HCT116 (cell line): ENCODE measurements around the gene KMT5C. TPM values are rescaled to one million over a fixed set of nuclear protein-coding genes. Genes with fewer than 3 reads are reported as not detected.
"Not testable (repeated sequence)": the region's sequence is repeated elsewhere in the genome, so short reads cannot be mapped to it uniquely, and the experiment has no call there.

Source experiments
- ATAC-seq: fragments of 200-7000 bp; cut with Tn5 transposase; 2 replicates; pipeline ENCODE4 v1.9.1; 2020; ENCODE audit warnings: mild to moderate bottlenecking, moderate library complexity
- BruUV-seq: library from RNA; stranded (reverse); fragments of 400-500 nt; replicated peaks from 2 replicates; lab custom pipeline; 2021; lab: Mats Ljungman, UMichigan
- CTCF ChIA-PET: fragments of 300-600 bp; sonication (Branson Sonifier 250); formaldehyde crosslinking; loops from one replicate; lab custom pipeline; 2021; ENCODE audit warnings: antibody characterized with exemption; lab: Charles Lee
- POLR2A ChIA-PET: fragments of 300-600, 350-600 bp; sonication (Branson Sonifier 250); formaldehyde crosslinking; loops from one replicate; lab custom pipeline; 2021; ENCODE audit warnings: antibody characterized with exemption; lab: Charles Lee
- RAD21 ChIA-PET, 2 experiments: fragments of 300-600 bp; sonication (Branson Sonifier 250); formaldehyde crosslinking; loops; one replicate each; lab custom pipeline; 2023; ENCODE audit warnings: low total read pairs in 2 of 2; ENCODE audit not compliant: uncharacterized antibody in 2 of 2, unreplicated experiment in 2 of 2, low non-redundant PET in 1 of 2; lab: Charles Lee
- DNase-seq: peaks from one replicate; pipeline ENCODE4 v3.0.0-alpha.2; 2010; ENCODE audit warnings: low read depth, low spot score
- H2AFZ ChIP-seq: fragments of 200-600 bp; shearing (Covaris generic), sonication (generic); 2 replicates; pipeline ENCODE4 v1.6.1; 2017; ENCODE audit warnings: low read depth, mixed run types, mixed read lengths, antibody characterized with exemption, low read length; ENCODE audit not compliant: poor library complexity, severe bottlenecking
- H3K27ac ChIP-seq: 2 replicates; pipeline ENCODE4 v1.5.1; 2012; ENCODE audit warnings: low read depth, low read length
- H3K27me3 ChIP-seq: fragments of 200-600 bp; sonication (generic); 2 replicates; pipeline ENCODE4 v1.6.1; 2016; ENCODE audit warnings: mixed run types, low read length, mixed read lengths; ENCODE audit not compliant: insufficient read depth
- H3K36me3 ChIP-seq, 2 experiments: fragments of 200-500 bp in 1 of 2; fragments of 200-600 bp in 1 of 2; sonication (Bioruptor generic) in 1 of 2; sonication (generic) in 1 of 2; 2 replicates each; pipeline versions ENCODE4 v1.5.1 to v1.6.1; 2014 to 2016; ENCODE audit warnings: low read length in 2 of 2, inconsistent platforms in 1 of 2, mixed read lengths in 1 of 2, mixed run types in 1 of 2; ENCODE audit not compliant: insufficient read depth in 2 of 2, control insufficient read depth in 1 of 2
- H3K4me1 ChIP-seq, 2 experiments: fragments of 200-600 bp in 1 of 2; sonication (generic) in 1 of 2; 2 replicates each; pipeline versions ENCODE4 v1.5.1 to v1.6.1; 2012 to 2017; ENCODE audit warnings: low read length in 2 of 2, inconsistent platforms in 1 of 2, mild to moderate bottlenecking in 1 of 2, mixed read lengths in 1 of 2, mixed run types in 1 of 2, moderate library complexity in 1 of 2; ENCODE audit not compliant: insufficient read depth in 2 of 2, control insufficient read depth in 1 of 2
- H3K4me2 ChIP-seq: fragments of 200-600 bp; sonication (generic); 2 replicates; pipeline ENCODE4 v1.6.1; 2017; ENCODE audit warnings: mixed run types, low read length, mixed read lengths
- H3K4me3 ChIP-seq, 2 experiments: fragments of 200-600 bp in 1 of 2; sonication (generic) in 1 of 2; replicated peaks in 1 of 2; 2 replicates each; pipeline ENCODE4 v1.5.1; 2011 to 2016; ENCODE audit warnings: low read length in 2 of 2, control low read depth in 1 of 2, low read depth in 1 of 2, mild to moderate bottlenecking in 1 of 2, mixed read lengths in 1 of 2, mixed run types in 1 of 2
- H3K79me2 ChIP-seq: fragments of 200-600 bp; sonication (generic); 2 replicates; pipeline ENCODE4 v1.6.1; 2017; ENCODE audit warnings: mild to moderate bottlenecking, mixed run types, low read length, moderate library complexity, mixed read lengths; ENCODE audit not compliant: insufficient read depth
- H3K9ac ChIP-seq: fragments of 200-600 bp; sonication (generic); 2 replicates; pipeline ENCODE4 v1.6.1; 2016; ENCODE audit warnings: low read length, mixed read lengths
- H3K9me2 ChIP-seq: fragments of 200-600 bp; sonication (generic), shearing (Covaris generic); 2 replicates; pipeline ENCODE4 v1.6.1; 2017; ENCODE audit warnings: mixed run types, mild to moderate bottlenecking, moderate library complexity; ENCODE audit not compliant: insufficient read depth
- H3K9me3 ChIP-seq, 2 experiments: fragments of 200-500 bp in 1 of 2; fragments of 200-600 bp in 1 of 2; sonication (Bioruptor generic) in 1 of 2; sonication (generic) in 1 of 2; 2 replicates each; pipeline ENCODE4 v1.6.1; 2014 to 2017; ENCODE audit warnings: low read length in 2 of 2, mixed read lengths in 2 of 2, inconsistent platforms in 1 of 2, low read depth in 1 of 2, mild to moderate bottlenecking in 1 of 2, mixed run types in 1 of 2, moderate library complexity in 1 of 2; ENCODE audit not compliant: control insufficient read depth in 1 of 2, insufficient read depth in 1 of 2
- H4K20me1 ChIP-seq: fragments of 200-600 bp; sonication (generic), shearing (Covaris generic); 2 replicates; pipeline ENCODE4 v1.6.1; 2017; ENCODE audit warnings: mixed run types, mild to moderate bottlenecking, moderate library complexity; ENCODE audit not compliant: insufficient read depth
- ATF3 ChIP-seq: IDR thresholded peaks from 2 replicates; pipeline ENCODE4 v1.6.1; 2012
- CBX3 ChIP-seq: IDR thresholded peaks from 2 replicates; pipeline ENCODE4 v1.6.1; 2012; ENCODE audit warnings: low read depth
- CEBPB ChIP-seq: IDR thresholded peaks from 2 replicates; pipeline ENCODE4 v1.6.1; 2012; ENCODE audit warnings: low read depth
- ELF1 ChIP-seq: IDR thresholded peaks from 2 replicates; pipeline ENCODE4 v1.6.1; 2012; ENCODE audit warnings: low read depth, borderline replicate concordance
- EZH2phosphoT487 ChIP-seq: fragments of 200-600 bp; IDR thresholded peaks from 2 replicates; pipeline ENCODE4 v1.6.1; 2018; ENCODE audit warnings: antibody characterized with exemption, borderline replicate concordance
- FOSL1 ChIP-seq: IDR thresholded peaks from 2 replicates; pipeline ENCODE4 v1.6.1; 2012; ENCODE audit warnings: low read depth
- POLR2AphosphoS5 ChIP-seq: IDR thresholded peaks from 2 replicates; pipeline ENCODE4 v1.6.1; 2011; ENCODE audit warnings: mild to moderate bottlenecking, low read depth, low read length, moderate library complexity
- RAD21 ChIP-seq: IDR thresholded peaks from 2 replicates; pipeline ENCODE4 v1.6.1; 2012; ENCODE audit warnings: low read depth, mild to moderate bottlenecking
- SRF ChIP-seq: IDR thresholded peaks from 2 replicates; pipeline ENCODE4 v1.6.1; 2012; ENCODE audit warnings: low read depth
- TCF7L2 ChIP-seq: IDR thresholded peaks from 2 replicates; pipeline ENCODE4 v1.7.0; 2011; ENCODE audit warnings: borderline replicate concordance, inconsistent platforms; ENCODE audit not compliant: insufficient read depth, insufficient read length; ENCODE audit errors: extremely low read depth
- ZNF274 ChIP-seq: fragments of 200-500 bp; sonication (Bioruptor generic); IDR thresholded peaks from 2 replicates; pipeline ENCODE4 v1.6.1; 2014; ENCODE audit warnings: mild to moderate bottlenecking, low read depth, low read length, inconsistent platforms
- intact Hi-C: fragments of 100-400 bp; cut with micrococcal nuclease; formaldehyde crosslinking; loops from 2 replicates; pipeline ENCODE4 v1.10.0; 2022
- total RNA-seq: library from RNA; stranded (reverse); gene quantifications from one replicate; pipeline ENCODE4 v1.2.1, GENCODE V29; 2021; ENCODE audit not compliant: unreplicated experiment
- TF ChIP-seq, protein P1 (sequence below): IDR thresholded peaks from 2 replicates; pipeline ENCODE4 v1.6.1; 2012
- TF ChIP-seq, protein P2 (sequence below), 3 experiments: fragments of 200-600 bp in 1 of 3; sonication (generic) in 1 of 3; IDR thresholded peaks in 2 of 3; conservative IDR thresholded peaks in 1 of 3; 2 replicates each; pipeline ENCODE4 v1.5.1; 2012 to 2017; ENCODE audit warnings: low read depth in 2 of 3, low read length in 2 of 3, antibody characterized with exemption in 1 of 3, borderline replicate concordance in 1 of 3, control low read depth in 1 of 3, mild to moderate bottlenecking in 1 of 3, mixed read lengths in 1 of 3, mixed run types in 1 of 3, moderate library complexity in 1 of 3; ENCODE audit not compliant: insufficient read depth in 1 of 3
- TF ChIP-seq, protein P3 (sequence below): IDR thresholded peaks from 2 replicates; pipeline ENCODE4 v1.6.1; 2012; ENCODE audit warnings: low read depth

KMT5C gene
- total RNA-seq, 1 experiment from 2014 or later, result 27.5 TPM

DNA sequence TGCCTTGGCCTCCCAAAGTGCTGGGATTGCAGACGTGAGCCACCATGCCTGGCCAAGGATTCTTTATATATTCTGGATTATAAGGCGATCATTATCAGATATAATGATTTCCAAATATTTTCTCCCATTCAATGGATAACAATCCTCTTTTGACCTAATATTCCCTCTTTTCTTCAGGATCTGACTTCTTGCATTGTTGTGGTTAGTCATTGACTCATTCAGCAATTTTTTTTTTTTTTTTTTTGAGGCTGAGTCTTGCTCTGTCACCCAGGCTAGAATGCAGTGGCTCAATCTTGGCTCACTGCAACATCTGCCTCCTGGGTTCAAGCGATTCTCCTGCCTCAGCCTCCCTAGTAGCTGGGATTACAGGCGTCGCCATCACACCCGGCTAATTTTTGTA, 9.9 kb upstream of the KMT5C start:
- POLR2A ChIA-PET, intact Hi-C loops, H3K79me2 ChIP-seq, H4K20me1 ChIP-seq, H3K36me3 ChIP-seq, H2AFZ ChIP-seq, H3K27ac ChIP-seq, H3K9me3 ChIP-seq, H3K4me3 ChIP-seq, DNase-seq, H3K9me2 ChIP-seq, H3K27me3 ChIP-seq, H3K9ac ChIP-seq, RAD21 ChIA-PET, BruUV-seq: not testable (repeated sequence)
- peak; percentile 28; the same call in 1 of the 2 replicates for ATAC-seq
- peak; percentile 39; the same call in 1 of the 2 replicates for TF ChIP-seq FOSL1
- peaks cover 5 to 28% of the 10 kb centered on the region in 2 experiments; a peak in 3 of 4 replicates for H3K4me1 ChIP-seq
- CTCF ChIA-PET, result interaction anchor here (1.3 kb wide), 1 partner anchor 10 kb away, joined by 3 read pairs; no protein-coding TSS in a partner anchor
- peak overlapping the region; percentile 25; the same call in 1 of the 2 replicates for H3K4me2 ChIP-seq

GRCh38 chr19:55333870-55334269, 5.8 kb upstream of the KMT5C start:
- H3K4me1 ChIP-seq, result peaks cover 7 to 28% of the 10 kb centered on the region in 2 experiments
- H3K4me3 ChIP-seq, result no peak overlapping the region
- H3K4me2 ChIP-seq, result no peak overlapping the region
- no peaks in the 10 kb centered on the region for H3K9me3 ChIP-seq
- ATAC-seq (no peak), DNase-seq (no peak)
- H3K36me3 ChIP-seq, result no peaks in the 10 kb centered on the region
- BruUV-seq, result no TSS peak
- POLR2A ChIA-PET, result no interaction called here
- no peak overlapping the region for H3K27ac ChIP-seq
- RAD21 ChIA-PET, result no interaction called here
- H3K9ac ChIP-seq, result no peak overlapping the region
- no peaks in the 10 kb centered on the region for H3K79me2 ChIP-seq
- no peaks in the 10 kb centered on the region for H3K9me2 ChIP-seq
- no peak overlapping the region for H2AFZ ChIP-seq
- H4K20me1 ChIP-seq, result no peaks in the 10 kb centered on the region
- intact Hi-C loops, result no loop called here
- no peaks in the 10 kb centered on the region for H3K27me3 ChIP-seq
- CTCF ChIA-PET, result no interaction called here
- no peak for TF ChIP-seq SRF
- no peak for TF ChIP-seq RAD21
- no peak for TF ChIP-seq FOSL1
- TF ChIP-seq POLR2AphosphoS5, result no peak
- TF ChIP-seq, protein P1, sequence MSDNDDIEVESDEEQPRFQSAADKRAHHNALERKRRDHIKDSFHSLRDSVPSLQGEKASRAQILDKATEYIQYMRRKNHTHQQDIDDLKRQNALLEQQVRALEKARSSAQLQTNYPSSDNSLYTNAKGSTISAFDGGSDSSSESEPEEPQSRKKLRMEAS, result no peak
- TF ChIP-seq EZH2phosphoT487, result no peak
- TF ChIP-seq, protein P2, sequence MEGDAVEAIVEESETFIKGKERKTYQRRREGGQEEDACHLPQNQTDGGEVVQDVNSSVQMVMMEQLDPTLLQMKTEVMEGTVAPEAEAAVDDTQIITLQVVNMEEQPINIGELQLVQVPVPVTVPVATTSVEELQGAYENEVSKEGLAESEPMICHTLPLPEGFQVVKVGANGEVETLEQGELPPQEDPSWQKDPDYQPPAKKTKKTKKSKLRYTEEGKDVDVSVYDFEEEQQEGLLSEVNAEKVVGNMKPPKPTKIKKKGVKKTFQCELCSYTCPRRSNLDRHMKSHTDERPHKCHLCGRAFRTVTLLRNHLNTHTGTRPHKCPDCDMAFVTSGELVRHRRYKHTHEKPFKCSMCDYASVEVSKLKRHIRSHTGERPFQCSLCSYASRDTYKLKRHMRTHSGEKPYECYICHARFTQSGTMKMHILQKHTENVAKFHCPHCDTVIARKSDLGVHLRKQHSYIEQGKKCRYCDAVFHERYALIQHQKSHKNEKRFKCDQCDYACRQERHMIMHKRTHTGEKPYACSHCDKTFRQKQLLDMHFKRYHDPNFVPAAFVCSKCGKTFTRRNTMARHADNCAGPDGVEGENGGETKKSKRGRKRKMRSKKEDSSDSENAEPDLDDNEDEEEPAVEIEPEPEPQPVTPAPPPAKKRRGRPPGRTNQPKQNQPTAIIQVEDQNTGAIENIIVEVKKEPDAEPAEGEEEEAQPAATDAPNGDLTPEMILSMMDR (IDR thresholded peaks at IDR 0.05 in 2 of 3, conservative IDR thresholded peaks at IDR 0.05 in 1 of 3; ENCODE audit: borderline replicate concordance in 1 of 3, insufficient read depth in 1 of 3, low read depth in 2 of 3, low read length in 2 of 3), result no peak
- TF ChIP-seq TCF7L2, result no peak
- no peak for TF ChIP-seq CBX3
- TF ChIP-seq ELF1, result no peak
- no peak for TF ChIP-seq ZNF274
- no peak for TF ChIP-seq ATF3
- TF ChIP-seq CEBPB, result no peak
- TF ChIP-seq, protein P3, sequence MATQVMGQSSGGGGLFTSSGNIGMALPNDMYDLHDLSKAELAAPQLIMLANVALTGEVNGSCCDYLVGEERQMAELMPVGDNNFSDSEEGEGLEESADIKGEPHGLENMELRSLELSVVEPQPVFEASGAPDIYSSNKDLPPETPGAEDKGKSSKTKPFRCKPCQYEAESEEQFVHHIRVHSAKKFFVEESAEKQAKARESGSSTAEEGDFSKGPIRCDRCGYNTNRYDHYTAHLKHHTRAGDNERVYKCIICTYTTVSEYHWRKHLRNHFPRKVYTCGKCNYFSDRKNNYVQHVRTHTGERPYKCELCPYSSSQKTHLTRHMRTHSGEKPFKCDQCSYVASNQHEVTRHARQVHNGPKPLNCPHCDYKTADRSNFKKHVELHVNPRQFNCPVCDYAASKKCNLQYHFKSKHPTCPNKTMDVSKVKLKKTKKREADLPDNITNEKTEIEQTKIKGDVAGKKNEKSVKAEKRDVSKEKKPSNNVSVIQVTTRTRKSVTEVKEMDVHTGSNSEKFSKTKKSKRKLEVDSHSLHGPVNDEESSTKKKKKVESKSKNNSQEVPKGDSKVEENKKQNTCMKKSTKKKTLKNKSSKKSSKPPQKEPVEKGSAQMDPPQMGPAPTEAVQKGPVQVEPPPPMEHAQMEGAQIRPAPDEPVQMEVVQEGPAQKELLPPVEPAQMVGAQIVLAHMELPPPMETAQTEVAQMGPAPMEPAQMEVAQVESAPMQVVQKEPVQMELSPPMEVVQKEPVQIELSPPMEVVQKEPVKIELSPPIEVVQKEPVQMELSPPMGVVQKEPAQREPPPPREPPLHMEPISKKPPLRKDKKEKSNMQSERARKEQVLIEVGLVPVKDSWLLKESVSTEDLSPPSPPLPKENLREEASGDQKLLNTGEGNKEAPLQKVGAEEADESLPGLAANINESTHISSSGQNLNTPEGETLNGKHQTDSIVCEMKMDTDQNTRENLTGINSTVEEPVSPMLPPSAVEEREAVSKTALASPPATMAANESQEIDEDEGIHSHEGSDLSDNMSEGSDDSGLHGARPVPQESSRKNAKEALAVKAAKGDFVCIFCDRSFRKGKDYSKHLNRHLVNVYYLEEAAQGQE, result no peak
